A673 (cell line): ENCODE data around the gene VGLL3. TPM values are rescaled to one million over a fixed set of nuclear protein-coding genes. Genes with fewer than 3 reads are reported as not detected.
A peak's percentile ranks its signal among the peaks of the same experiment; 100 is the strongest.

Experiments used
- BruUV-seq: library from RNA; stranded (reverse); fragments of 400-500 nt; replicated peaks from 2 replicates; lab custom pipeline; 2021; lab: Mats Ljungman, UMichigan
- CTCF ChIA-PET: fragments of 300-600 bp; sonication (Branson Sonifier 250); formaldehyde crosslinking; loops from one replicate; lab custom pipeline; 2022; ENCODE audit warnings: antibody characterized with exemption; lab: Charles Lee
- POLR2A ChIA-PET: fragments of 300-600 bp; sonication (Branson Sonifier 250); formaldehyde crosslinking; loops from one replicate; lab custom pipeline; 2022; ENCODE audit warnings: antibody characterized with exemption; ENCODE audit not compliant: low non-redundant PET; lab: Charles Lee
- DNase-seq: peaks from one replicate; pipeline ENCODE4 v3.0.0-alpha.2; 2015; ENCODE audit warnings: low spot score
- H3K27ac ChIP-seq: fragments of 200-600 bp; sonication (generic); 2 replicates; pipeline ENCODE4 v1.5.1; 2016; ENCODE audit warnings: mixed run types, low read depth, mild to moderate bottlenecking, mixed read lengths, antibody characterized with exemption, low read length; ENCODE audit not compliant: poor library complexity, severe bottlenecking
- H3K27me3 ChIP-seq: fragments of 200-600 bp; sonication (generic); replicated peaks from 2 replicates; pipeline ENCODE4 v1.6.1; 2017; ENCODE audit warnings: mixed run types, low read depth, mild to moderate bottlenecking, mixed read lengths, antibody characterized with exemption, low read length; ENCODE audit not compliant: insufficient read depth, poor library complexity
- H3K36me3 ChIP-seq: fragments of 200-600 bp; sonication (generic); 2 replicates; pipeline ENCODE4 v1.6.1; 2016; ENCODE audit warnings: mixed run types, mild to moderate bottlenecking, mixed read lengths, antibody characterized with exemption, low read length; ENCODE audit not compliant: insufficient read depth, poor library complexity, severe bottlenecking
- H3K4me1 ChIP-seq: fragments of 200-600 bp; sonication (generic); 2 replicates; pipeline ENCODE4 v1.6.1; 2017; ENCODE audit warnings: mixed run types, mild to moderate bottlenecking, mixed read lengths, antibody characterized with exemption, low read length; ENCODE audit not compliant: insufficient read depth, poor library complexity, severe bottlenecking
- H3K4me3 ChIP-seq: fragments of 200-600 bp; sonication (generic); 2 replicates; pipeline ENCODE4 v1.5.1; 2016; ENCODE audit warnings: low read depth, mixed run types, mild to moderate bottlenecking, mixed read lengths, low read length; ENCODE audit not compliant: poor library complexity, severe bottlenecking
- H3K9me3 ChIP-seq: fragments of 200-600 bp; sonication (generic); 2 replicates; pipeline ENCODE4 v1.6.1; 2016; ENCODE audit warnings: mixed run types, low read depth, mild to moderate bottlenecking, mixed read lengths, antibody characterized with exemption, low read length; ENCODE audit not compliant: poor library complexity, severe bottlenecking
- EZH2 ChIP-seq: fragments of 200-600 bp; sonication (generic); IDR thresholded peaks from 2 replicates; pipeline ENCODE4 v1.6.1; 2017; ENCODE audit warnings: borderline replicate concordance, low read depth, mild to moderate bottlenecking, mixed read lengths, antibody characterized with exemption, low read length; ENCODE audit not compliant: poor library complexity, severe bottlenecking
- intact Hi-C: fragments of 100-400 bp; cut with micrococcal nuclease; formaldehyde crosslinking; loops from one replicate; pipeline ENCODE4 v1.10.0; 2022; ENCODE audit not compliant: unreplicated experiment
- total RNA-seq: library from RNA; stranded (reverse); gene quantifications from 2 replicates; pipeline ENCODE4 v1.2.3, GENCODE V29; 2021
- TF ChIP-seq, protein P1 (sequence below): fragments of 300-800, 200-600 bp; sonication (generic); conservative IDR thresholded peaks from 2 replicates; pipeline ENCODE4 v1.5.1; 2017; ENCODE audit warnings: low read depth, mild to moderate bottlenecking, antibody characterized with exemption, low read length, moderate library complexity, mixed read lengths

Gene VGLL3
- total RNA-seq, 1 experiment from 2014 or later: 26.8 TPM

GRCh38 chr3:86993704-86994103 lies 2.8 kb upstream of the VGLL3 start:
- H3K4me3 ChIP-seq: peak overlapping the region; percentile 8
- ChIA-PET POLR2A (interaction anchor here (0.6 kb wide), 1 partner anchor 18 kb away, joined by 4 read pairs; no protein-coding TSS in a partner anchor), CTCF (no interaction called here)
- TF ChIP-seq EZH2: no peak
- TF ChIP-seq, protein P1, sequence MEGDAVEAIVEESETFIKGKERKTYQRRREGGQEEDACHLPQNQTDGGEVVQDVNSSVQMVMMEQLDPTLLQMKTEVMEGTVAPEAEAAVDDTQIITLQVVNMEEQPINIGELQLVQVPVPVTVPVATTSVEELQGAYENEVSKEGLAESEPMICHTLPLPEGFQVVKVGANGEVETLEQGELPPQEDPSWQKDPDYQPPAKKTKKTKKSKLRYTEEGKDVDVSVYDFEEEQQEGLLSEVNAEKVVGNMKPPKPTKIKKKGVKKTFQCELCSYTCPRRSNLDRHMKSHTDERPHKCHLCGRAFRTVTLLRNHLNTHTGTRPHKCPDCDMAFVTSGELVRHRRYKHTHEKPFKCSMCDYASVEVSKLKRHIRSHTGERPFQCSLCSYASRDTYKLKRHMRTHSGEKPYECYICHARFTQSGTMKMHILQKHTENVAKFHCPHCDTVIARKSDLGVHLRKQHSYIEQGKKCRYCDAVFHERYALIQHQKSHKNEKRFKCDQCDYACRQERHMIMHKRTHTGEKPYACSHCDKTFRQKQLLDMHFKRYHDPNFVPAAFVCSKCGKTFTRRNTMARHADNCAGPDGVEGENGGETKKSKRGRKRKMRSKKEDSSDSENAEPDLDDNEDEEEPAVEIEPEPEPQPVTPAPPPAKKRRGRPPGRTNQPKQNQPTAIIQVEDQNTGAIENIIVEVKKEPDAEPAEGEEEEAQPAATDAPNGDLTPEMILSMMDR: no peak
- no peaks in the 10 kb centered on the region for H3K27me3 ChIP-seq
- peaks cover 27% of the 10 kb centered on the region for H3K4me1 ChIP-seq
- DNase-seq: peak; percentile 87
- no peaks in the 10 kb centered on the region for H3K9me3 ChIP-seq
- no TSS peak for BruUV-seq
- peak overlapping the region; percentile 27 for H3K27ac ChIP-seq
- no peaks in the 10 kb centered on the region for H3K36me3 ChIP-seq
- intact Hi-C loops: loop anchor here (10.0 kb wide), 1 partner anchor 1011 kb away; no protein-coding TSS in a partner anchor

- ChIA-PET POLR2A (no interaction called here), CTCF (no interaction called here)
- TF ChIP-seq EZH2: no peak
- TF ChIP-seq, protein P1: no peak
- BruUV-seq: no TSS peak
- Histone ChIP-seq H3K36me3 (no peaks in the 10 kb centered on the region), H3K4me1 (peaks cover 45% of the 10 kb centered on the region), H3K4me3 (peak overlapping the region; percentile 86), H3K27me3 (no peaks in the 10 kb centered on the region), H3K27ac (peak overlapping the region; percentile 85), H3K9me3 (no peaks in the 10 kb centered on the region)
- intact Hi-C loops: loop anchor here (10.0 kb wide), 1 partner anchor 1013 kb away; no protein-coding TSS in a partner anchor
- DNase-seq: no peak
Measured at GRCh38 chr3:86991840-86992435, 989 bp upstream of the VGLL3 start.

DNA sequence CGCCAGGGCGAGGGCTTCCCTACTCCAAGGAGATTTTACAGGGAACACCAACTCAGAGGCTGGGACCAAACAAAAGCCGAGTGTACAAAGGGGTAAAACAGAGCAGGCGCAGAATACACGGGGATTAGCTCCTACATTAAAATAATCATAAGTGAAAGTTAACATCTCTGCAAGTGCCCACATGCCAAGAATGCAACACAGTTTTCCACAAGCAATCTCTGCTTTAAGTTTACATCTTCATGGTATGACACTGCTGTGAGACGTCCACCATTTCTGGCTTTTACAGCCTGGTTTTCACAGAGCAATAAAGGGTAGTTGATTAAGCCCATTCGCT lies 500 bp upstream of the VGLL3 start:
- POLR2A ChIA-PET: no interaction called here
- BruUV-seq: no TSS peak
- peak overlapping the region; percentile 85 for H3K27ac ChIP-seq

More for the DNA sequence above, 500 bp upstream of the VGLL3 start:
- TF ChIP-seq, protein P1: no peak
- TF ChIP-seq EZH2: no peak
- Histone ChIP-seq H3K36me3 (no peaks in the 10 kb centered on the region), H3K9me3 (no peaks in the 10 kb centered on the region), H3K4me1 (peaks cover 49% of the 10 kb centered on the region), H3K4me3 (peak overlapping the region; percentile 86), H3K27me3 (no peaks in the 10 kb centered on the region)
- no peak for DNase-seq
- intact Hi-C loops: loop anchor here (10.0 kb wide), 1 partner anchor 1013 kb away; no protein-coding TSS in a partner anchor
- CTCF ChIA-PET: no interaction called here
